GM18502 (cell line): ENCODE measurements around the gene RTN1.

Experiments
- ATAC-seq: cut with Tn5 transposase; IDR thresholded peaks from one replicate; pipeline ENCODE4 v1.9.1; 2021; ENCODE audit warnings: mild to moderate bottlenecking; ENCODE audit not compliant: unreplicated experiment, poor library complexity

The RTN1 gene, protein sequence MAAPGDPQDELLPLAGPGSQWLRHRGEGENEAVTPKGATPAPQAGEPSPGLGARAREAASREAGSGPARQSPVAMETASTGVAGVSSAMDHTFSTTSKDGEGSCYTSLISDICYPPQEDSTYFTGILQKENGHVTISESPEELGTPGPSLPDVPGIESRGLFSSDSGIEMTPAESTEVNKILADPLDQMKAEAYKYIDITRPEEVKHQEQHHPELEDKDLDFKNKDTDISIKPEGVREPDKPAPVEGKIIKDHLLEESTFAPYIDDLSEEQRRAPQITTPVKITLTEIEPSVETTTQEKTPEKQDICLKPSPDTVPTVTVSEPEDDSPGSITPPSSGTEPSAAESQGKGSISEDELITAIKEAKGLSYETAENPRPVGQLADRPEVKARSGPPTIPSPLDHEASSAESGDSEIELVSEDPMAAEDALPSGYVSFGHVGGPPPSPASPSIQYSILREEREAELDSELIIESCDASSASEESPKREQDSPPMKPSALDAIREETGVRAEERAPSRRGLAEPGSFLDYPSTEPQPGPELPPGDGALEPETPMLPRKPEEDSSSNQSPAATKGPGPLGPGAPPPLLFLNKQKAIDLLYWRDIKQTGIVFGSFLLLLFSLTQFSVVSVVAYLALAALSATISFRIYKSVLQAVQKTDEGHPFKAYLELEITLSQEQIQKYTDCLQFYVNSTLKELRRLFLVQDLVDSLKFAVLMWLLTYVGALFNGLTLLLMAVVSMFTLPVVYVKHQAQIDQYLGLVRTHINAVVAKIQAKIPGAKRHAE

DNA sequence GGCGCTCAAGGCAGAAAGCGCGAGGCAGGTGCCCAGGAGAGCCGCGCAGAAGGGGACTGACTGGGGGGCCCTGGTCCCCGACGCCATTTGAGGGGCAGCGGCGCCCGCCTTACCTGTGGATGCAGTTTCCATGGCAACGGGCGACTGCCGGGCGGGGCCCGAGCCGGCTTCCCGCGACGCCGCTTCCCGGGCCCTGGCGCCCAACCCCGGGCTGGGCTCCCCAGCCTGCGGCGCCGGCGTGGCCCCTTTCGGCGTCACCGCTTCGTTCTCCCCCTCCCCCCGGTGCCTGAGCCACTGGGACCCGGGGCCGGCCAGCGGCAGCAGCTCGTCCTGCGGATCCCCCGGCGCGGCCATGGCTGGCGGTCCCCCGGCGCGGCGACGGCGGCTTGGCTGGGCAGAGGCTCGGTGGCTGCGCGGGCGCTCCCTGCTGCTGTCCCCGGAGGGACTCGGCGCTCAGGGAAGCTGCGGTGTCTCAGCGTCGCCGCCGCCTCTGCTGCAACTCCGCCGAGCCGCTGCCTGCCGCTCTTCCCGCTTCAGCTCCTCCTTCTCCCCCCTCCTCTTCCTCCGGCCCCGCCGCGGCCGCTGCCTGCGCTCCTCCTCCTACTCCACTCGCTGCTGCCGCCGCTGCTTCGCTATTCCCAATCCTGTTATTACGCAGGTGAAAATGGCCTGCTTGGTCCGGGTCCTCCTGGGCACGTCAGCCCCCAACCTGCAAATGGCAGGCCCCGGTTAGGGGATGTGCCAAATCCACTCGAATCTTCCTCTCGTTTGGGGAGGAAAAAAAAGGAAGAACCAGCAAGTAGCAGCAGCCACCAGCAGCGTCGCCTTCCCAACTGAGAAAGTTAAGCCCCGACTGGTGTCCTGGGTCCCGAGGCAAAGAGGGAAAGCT lies at the start of gene RTN1:
Gene RTN1 (minus strand): TSS at position 500 of the 889 bp plus-strand sequence. CDS start 146 bp downstream, at position 354.
- ATAC-seq, result peak; percentile 77

DNA sequence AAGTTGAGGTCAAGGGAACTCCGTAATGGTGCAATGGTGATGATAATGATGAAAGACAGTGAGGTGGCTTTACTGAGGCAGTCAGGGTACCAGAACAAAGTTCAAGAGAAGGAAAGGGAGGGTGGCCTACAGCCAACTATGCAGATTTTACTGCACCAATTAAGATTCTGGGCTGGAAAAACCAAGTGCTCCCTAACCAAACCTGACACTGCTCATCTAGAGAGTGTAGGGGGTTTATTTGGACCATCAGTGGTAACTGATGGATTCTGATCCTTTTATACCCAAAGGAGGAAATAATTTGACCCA lies 49.8 kb upstream of the RTN1 start:
- ATAC-seq, result no peak

DNA sequence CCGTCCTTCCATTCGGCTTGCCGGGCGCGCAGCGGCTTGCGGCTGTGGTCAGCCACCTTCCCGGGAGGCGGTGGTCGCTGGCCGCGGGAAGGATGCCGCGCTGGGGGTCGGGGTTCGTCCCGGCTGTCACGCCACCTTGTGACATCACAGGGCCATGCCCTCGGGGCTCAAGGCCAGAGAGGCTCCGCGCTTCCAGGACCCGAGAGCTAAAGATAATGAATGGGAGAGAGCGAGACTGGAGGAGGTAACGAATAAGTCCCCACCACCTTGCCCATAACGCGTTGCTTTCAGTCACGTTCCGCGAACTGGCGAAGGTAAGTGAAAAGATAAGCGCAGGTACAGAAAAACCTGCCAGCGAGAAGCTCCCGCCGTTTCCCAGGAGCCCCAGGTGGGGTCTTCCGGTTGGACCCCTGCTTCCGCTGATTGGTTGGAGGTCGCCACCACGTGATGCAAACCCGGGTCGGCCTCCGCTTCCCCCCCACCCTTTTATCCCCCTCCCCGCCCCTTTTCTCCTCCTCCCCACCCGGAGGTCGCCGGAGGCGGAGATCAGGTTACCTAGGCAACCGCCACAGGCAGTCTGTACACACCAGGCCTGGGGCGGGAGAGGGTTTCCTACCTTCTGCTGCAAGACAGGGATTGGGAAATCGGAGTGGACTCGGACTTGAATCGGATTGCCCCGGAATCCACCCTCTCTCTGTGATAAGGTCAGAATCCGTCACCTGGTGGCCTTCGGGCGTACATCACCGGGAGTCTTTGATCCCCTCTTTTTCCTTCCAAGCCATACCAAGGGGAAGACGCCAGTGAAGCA lies 49.2 kb upstream of the RTN1 start, which contains the start of gene LRRC9:
Gene LRRC9 (plus strand): TSS at position 575 of the 808 bp plus-strand sequence.
- no peak for ATAC-seq

DNA sequence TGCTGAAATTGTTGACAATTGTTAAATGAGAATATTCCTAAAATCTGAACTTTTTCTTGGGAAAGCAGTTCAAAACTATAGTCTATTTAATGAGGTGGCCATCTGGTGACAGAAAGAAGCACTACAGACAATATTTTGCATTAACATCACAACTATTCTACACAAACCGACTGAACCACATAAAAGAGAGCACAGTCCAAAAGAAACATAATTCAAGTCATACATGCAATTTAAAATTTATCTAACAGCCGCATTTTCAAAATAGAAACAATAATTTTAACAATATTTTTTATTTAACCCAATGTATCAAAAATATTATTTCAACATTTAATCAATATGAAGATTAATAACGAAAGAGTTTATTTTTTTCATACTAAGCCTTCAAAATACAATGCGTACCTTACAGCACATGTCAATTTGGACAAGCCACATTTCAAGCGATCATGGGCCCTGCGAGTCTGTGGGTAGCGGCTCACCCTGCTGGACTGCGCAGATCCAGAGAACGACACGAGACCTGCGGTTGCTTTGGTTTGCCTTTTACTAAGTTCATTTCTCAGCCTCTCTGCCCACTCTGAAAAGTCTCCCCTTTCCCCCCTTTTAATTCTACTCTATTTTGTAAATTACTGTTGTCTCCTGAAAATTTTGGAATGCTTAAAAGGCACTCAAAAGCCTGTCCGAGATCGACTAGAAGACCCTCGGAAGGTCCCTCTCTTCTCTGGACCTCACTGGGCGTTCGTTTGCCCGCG lies 48.4 kb upstream of the RTN1 start:
- peak; percentile 70 for ATAC-seq

DNA sequence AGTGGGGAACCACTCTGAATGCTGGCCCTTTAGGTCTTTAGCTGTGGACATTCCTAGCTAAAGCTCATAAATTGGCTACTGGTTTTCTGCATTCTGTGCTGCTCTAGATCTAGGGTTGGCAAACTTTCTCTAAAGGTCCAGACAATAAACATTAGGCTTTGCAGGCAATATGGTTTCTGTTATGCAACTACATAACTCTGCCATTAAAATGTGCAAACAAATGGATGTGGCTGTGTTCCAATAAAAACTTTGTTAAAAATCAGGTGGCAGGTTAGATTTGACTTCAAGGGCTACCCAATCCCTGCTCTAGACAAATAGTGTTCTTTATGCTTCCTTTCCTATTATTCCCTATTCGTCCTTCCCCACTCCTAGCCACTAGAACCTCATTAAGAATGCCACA lies 42.6 kb upstream of the RTN1 start:
- ATAC-seq, result no peak

DNA sequence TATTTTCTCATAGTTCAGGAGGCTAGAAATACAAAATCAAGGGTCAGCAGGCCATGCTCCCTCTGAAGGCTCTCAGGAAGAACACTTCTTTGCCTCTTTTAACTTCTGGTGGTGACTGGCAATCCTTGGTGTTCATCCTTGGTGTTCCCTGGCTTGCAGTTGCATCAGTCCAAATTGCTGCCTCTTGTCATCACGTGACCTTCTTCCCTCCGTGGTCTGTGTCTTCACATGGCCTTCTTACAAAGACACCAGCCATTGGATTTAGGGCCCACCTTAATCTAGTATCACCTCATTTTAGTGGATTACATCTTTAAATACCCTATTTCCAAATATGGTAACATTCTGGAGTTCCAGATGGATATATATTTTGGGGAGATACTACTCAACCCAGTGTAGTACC lies 41.9 kb upstream of the RTN1 start:
- ATAC-seq, result no peak

DNA sequence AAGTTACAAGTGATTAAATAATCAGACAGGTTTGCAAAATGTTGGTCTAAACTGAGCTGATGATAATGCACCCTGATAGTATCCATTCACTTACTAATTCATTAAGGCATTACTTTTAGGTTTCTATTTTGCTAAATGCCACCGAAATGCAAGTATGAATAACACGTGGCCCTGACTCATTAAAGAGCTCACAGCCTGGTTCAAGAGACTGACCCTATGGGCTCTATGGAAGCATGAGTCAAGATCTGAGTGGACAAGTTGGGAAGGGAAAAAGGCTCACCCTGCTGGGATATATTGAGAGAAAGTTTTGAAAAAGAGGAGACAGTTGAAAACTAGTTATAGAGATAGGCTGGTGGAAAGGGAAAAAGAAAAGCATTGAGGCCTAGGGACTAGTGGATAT lies 34.6 kb upstream of the RTN1 start:
- ATAC-seq, result no peak

DNA sequence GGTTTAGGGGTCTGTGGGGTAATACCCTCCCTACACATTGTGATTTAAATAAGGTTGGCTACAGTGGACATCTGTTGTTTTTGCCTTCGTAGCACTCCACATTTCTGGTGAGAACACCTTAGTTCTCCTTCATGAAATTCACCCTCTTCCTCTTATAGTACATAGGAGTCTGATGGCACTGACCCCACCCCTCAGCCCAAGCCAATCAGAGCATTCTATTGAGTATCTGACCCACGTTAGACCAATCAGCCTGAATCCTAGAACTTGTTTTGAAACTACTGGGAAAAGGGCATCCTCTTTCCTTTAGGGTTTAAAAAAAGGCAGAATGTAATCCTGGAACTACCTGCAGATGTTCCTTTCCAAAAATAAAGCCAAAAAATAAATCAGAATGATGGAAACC lies 33.6 kb upstream of the RTN1 start:
- ATAC-seq, result no peak

DNA sequence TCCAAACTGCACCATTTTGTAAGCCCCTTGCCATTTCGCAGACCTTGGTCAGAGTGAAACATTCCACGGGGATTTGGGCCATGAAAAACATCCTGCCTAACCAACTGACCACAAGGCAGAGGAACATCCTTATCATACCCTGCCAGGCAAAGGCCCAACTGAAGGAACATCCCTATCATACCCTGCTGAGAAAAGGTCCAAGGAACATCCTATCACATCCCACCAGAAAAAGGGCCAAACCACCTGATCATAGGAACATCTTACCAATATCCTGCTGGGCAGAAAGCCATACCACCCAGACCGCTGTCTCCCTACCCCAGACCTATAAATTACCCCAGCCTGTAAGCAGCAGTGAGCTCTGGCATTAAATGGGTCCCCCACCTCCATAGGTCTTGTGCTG lies 30.0 kb upstream of the RTN1 start:
- ATAC-seq, result no peak

DNA sequence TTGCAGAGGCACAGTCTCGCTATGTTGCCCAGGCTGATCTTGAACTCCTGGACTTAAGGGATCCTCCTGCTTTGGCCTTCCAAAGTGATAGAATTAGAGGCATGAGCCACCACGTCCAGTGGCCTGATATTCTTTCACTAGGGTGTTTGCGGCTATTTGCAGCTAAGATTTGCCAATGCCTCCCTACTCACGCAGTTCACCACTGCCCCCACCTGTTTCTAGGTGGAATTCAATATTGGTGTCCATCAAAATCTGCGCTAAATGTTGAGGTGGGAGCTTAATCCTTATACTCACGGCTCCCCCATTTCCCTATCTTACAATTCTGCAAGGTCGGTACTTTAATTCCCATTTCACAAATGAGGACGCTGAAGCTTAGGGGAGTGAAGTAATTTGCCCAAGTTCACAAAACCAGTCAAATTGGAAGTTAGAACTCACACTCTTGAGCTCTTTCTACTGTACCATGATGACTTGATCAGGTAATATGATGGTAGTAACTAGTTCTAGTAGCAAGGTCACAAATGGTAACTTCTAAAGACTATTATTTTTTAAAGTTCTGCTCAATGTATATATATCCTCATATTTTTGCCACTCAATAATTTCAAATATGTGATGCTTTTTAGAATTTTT lies 27.3 kb upstream of the RTN1 start:
- ATAC-seq, result peak; percentile 75

DNA sequence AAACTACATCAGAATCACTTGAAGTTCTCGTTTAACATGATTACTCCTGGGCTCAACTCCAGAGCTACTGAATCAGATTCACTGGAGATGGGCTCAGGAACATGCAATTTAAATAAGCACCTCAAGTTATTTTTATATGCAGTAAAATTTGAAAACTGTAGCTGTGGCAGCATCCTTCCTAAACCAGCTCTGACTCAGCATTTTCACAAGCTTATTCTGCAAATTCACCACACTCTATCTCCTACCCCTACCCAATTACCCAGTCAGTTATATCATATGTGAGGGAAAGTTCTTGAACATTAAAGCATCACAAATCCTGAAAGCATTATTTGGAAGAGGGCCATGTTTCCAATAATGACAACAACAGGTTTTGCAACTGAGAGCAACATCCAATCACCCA lies 25.1 kb upstream of the RTN1 start:
- no peak for ATAC-seq

DNA sequence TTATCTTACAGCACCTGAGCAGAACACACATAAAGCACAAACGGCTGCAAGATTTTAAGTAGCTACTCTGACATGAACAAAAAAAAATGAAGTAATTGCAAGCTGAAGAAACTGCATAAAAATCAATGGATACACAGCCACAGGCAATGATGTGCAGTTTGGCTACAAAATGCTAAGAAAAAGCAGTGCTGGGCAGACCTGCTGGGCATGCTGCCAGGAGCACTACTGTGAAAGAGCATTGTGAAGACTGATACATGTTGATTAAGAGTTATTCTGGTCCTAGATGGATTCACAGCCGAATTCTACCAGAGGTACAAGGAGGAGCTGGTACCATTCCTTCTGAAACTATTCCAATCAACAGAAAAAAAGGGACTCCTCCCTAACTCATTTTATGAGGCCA lies 20.1 kb upstream of the RTN1 start:
- no peak for ATAC-seq

DNA sequence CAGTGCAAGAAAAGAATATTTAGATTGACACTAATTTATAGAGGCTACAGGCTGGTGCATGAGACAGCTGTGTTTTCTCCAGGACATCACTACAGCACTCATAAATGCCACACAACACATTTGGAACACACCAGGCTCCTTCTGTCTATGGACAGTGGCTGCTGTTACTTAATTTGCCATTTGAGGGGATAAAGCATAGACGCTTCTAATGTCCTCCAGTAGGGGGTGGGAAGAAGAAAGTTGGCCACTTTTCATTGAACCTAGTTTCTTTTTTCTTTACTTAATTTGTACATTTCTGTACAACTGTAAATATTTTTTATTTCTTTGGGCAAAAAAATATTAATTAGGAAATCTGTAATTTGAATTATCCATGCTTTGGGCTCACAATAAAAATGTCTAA lies 12.4 kb upstream of the RTN1 start:
- ATAC-seq, result peak; percentile 50

DNA sequence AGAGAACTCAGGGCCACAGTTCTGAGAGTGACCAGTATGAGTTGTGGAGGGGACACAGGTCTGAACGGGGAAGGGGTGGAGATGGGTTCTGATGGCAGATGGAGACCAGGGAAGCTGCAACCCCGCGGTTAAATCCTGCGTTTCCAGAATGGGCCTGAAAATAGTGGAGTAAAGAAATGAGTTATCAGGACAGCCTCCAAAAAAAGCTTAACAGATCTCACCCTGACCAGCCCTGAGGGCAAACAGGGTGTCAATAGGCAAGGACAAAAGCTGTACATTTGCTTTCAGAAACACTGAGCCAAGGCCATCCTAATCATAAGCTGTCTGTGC lies 555 bp upstream of the RTN1 start:
- ATAC-seq, result no peak

DNA sequence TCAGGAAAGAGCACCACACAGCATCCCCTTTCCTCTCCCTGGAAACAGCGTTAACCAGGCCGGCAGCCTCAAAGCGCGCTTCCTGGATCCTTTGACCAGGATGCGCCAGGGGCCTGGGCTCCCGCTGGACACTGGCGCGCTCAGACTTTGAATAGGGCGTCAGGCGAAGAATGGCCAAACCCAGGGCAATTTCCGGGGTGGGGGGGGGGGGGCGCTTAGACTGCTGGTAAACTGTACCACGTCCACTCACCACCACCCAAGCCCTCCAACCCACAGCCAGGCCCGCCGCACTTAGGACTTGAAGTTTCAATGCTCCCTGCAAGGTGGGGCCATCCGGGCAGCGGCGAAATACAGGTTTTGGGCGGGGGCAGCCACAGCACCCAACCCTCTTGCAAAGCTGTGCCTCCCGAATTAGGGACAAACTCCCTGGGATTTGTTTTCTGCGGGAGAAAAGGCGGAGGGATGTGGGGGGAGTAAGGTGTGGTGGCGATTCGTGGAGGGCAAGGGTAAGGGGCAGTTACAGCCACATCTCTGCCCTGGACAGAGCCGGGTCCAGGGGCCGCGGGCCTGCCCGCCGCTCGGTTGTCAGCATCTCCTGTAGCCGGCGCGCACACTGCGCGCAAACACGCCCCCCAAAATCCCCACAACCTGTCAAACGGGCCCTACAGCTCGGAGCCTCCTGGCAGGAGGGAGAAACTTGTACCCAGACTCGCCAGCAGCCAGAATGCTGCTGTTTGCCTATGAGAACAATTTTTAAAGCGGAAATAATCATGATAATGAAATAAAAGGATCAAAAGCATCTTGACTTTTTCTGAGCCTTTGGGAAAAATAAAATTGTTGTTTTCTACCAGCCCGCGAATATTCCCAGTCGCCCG lies 958 bp downstream of the RTN1 start:
- no peak for ATAC-seq

DNA sequence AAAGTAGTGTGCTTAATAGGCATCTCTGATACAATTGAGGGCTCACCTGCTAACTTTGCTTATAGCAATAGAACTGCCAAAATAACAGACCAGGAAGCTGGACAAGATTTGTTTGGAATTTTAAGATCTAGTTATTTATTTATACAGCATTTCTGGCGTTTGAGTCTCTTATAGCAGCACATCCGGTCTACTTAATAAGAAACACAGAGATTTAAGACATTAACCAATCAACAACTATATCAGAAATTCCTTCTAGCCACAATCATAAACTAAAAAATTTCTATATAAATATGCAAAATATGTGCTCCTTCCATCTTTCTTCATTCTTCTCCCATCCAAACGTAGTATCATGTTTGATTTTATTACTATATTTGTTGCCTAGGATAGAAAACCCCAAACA lies 2.6 kb downstream of the RTN1 start:
- ATAC-seq, result no peak

DNA sequence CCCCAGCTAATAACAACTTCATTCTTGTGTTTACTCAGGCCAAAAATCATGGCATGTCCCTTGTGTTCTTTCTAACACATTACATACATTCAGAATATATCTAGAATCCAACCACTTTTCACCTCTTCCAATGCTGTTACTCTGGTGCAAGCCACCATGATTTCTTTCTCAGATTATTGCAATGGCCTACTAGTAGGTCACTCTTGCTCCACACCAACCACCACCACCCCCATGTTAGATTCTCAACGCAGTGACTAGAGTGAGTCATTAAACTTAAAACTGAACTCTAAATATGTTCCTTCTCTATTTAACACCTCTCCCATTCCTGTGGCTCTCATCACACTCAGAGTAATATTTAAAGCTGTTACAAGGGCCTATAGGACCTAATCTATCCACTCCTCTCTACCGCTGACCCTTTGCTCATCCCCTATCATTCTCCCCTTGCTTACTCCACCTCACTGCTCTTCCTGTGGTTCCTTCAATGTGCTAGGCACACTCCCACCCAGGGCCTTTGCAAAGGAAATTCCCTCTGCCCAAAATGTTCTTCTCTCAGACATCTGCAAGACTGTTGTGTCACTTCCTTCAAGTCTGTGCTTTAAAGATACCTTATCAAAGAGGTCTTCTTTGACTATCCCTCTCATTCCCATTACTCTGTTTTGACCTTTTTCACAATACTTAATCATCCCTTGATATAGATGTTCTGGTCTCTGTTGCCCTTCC lies 6.6 kb downstream of the RTN1 start:
- no peak for ATAC-seq
